HepG2 (cell line): ENCODE data around the gene PIBF1. TPM values are rescaled to one million over a fixed set of nuclear protein-coding genes. Genes with fewer than 3 reads are reported as not detected.

Experiments
- ATAC-seq: fragments of 200-7000 bp; cut with Tn5 transposase; 3 replicates; pipeline ENCODE4 v1.9.1; 2020; ENCODE audit warnings: mild to moderate bottlenecking, moderate library complexity
- BruUV-seq: library from RNA; stranded (reverse); fragments of 400-500 nt; replicated peaks from 2 replicates; lab custom pipeline; 2021; lab: Mats Ljungman, UMichigan
- CTCF ChIA-PET: fragments of 300-600 bp; formaldehyde crosslinking; extraction: SDS; loops from one replicate; lab custom pipeline; 2021; ENCODE audit warnings: low total read pairs, inconsistent platforms, low intra/inter-chr PET ratio; lab: Yijun Ruan, JAX
- POLR2A ChIA-PET: fragments of 350-600 bp; sonication (Branson Sonifier 250); formaldehyde crosslinking; loops from one replicate; lab custom pipeline; 2020; ENCODE audit warnings: antibody characterized with exemption, inconsistent platforms; lab: Yijun Ruan, JAX
- DNase-seq: peaks from one replicate; pipeline ENCODE4 v3.0.0-alpha.2; 2015; ENCODE audit warnings: low spot score
- FAIRE-seq: peaks from 3 replicates; lab custom pipeline; 2011; peaks lifted over from hg19 to GRCh38; lab: Jason Lieb, UNC
- H2AFZ ChIP-seq: one replicate; pipeline ENCODE4 v1.6.1; 2011; ENCODE audit warnings: low read length, inconsistent platforms
- H3K27ac ChIP-seq: fragments of 300-600 bp; 3 replicates; pipeline ENCODE4 v1.8.0; 2011; ENCODE audit warnings: mixed run types, mild to moderate bottlenecking, mixed read lengths, low read length, inconsistent platforms; ENCODE audit not compliant: insufficient read depth; ENCODE audit errors: extremely low read length
- H3K27me3 ChIP-seq, 2 experiments: fragments of 200-600 bp in 1 of 2; 2 replicates in 1 of 2; 3 replicates in 1 of 2; pipeline versions ENCODE4 v1.6.0 to v1.8.0; 2011; ENCODE audit warnings: low read length in 2 of 2, mild to moderate bottlenecking in 2 of 2, moderate library complexity in 2 of 2, inconsistent platforms in 1 of 2; ENCODE audit not compliant: insufficient read depth in 2 of 2, control insufficient read depth in 1 of 2
- H3K36me3 ChIP-seq, 2 experiments: fragments of 200-600 bp in 1 of 2; replicated peaks in 1 of 2; 2 replicates in 1 of 2; 3 replicates in 1 of 2; pipeline versions ENCODE4 v1.5.1 to v1.8.0; 2011; ENCODE audit warnings: low read length in 2 of 2, inconsistent platforms in 1 of 2; ENCODE audit not compliant: insufficient read depth in 2 of 2, control insufficient read depth in 1 of 2
- H3K4me1 ChIP-seq: 2 replicates; pipeline ENCODE4 v1.5.1; 2012; ENCODE audit warnings: low read length, inconsistent platforms; ENCODE audit not compliant: insufficient read depth
- H3K4me2 ChIP-seq: 2 replicates; pipeline ENCODE4 v1.6.0; 2011; ENCODE audit warnings: low read depth, low read length, inconsistent platforms
- H3K4me3 ChIP-seq, 3 experiments: fragments of 200-600 bp in 1 of 3; sonication (generic), shearing (Covaris generic) in 1 of 3; replicated peaks in 1 of 3; 2 replicates each; pipeline ENCODE4 v1.5.1; 2011 to 2016; ENCODE audit warnings: low read length in 3 of 3, inconsistent platforms in 2 of 3, low read depth in 2 of 3, mild to moderate bottlenecking in 2 of 3, control low read depth in 1 of 3, mixed read lengths in 1 of 3; ENCODE audit not compliant: insufficient read depth in 1 of 3
- H3K79me2 ChIP-seq: one replicate; pipeline ENCODE4 v1.6.1; 2011; ENCODE audit warnings: low read length, inconsistent platforms; ENCODE audit not compliant: insufficient read depth
- H3K9ac ChIP-seq: 2 replicates; pipeline ENCODE4 v1.6.0; 2011; ENCODE audit warnings: mild to moderate bottlenecking, low read depth, low read length, inconsistent platforms; ENCODE audit not compliant: insufficient read depth
- H3K9me3 ChIP-seq: 2 replicates; pipeline ENCODE4 v1.5.1; 2012; ENCODE audit warnings: mild to moderate bottlenecking, low read length
- H4K20me1 ChIP-seq: 2 replicates; pipeline ENCODE4 v1.6.0; 2011; ENCODE audit warnings: inconsistent platforms, mild to moderate bottlenecking, low read length, moderate library complexity; ENCODE audit not compliant: insufficient read depth
- DR1 ChIP-seq: sonication (generic); formaldehyde crosslinking; IDR thresholded peaks from 2 replicates; pipeline ENCODE4 v1.8.0; 2021; ENCODE audit warnings: mild to moderate bottlenecking, missing genetic modification reagents, inconsistent platforms
- JUN ChIP-seq: sonication (generic); formaldehyde crosslinking; IDR thresholded peaks from 2 replicates; pipeline ENCODE4 v1.4.0; 2020; ENCODE audit warnings: mild to moderate bottlenecking, missing genetic modification reagents
- KMT2A ChIP-seq: sonication (generic); formaldehyde crosslinking; IDR thresholded peaks from 2 replicates; pipeline ENCODE4 v1.4.0; 2020; ENCODE audit warnings: missing genetic modification reagents
- MAX ChIP-seq: IDR thresholded peaks from 2 replicates; pipeline ENCODE4 v1.6.1; 2012; ENCODE audit warnings: inconsistent platforms
- NFIB ChIP-seq: sonication (generic); formaldehyde crosslinking; IDR thresholded peaks from 2 replicates; pipeline ENCODE4 v1.9.0; 2021; ENCODE audit warnings: missing genetic modification reagents, mild to moderate bottlenecking, borderline replicate concordance
- NR2F1 ChIP-seq, 2 experiments: fragments of 450-650 bp in 1 of 2; formaldehyde crosslinking in 1 of 2; IDR thresholded peaks; 2 replicates each; pipeline versions ENCODE4 v1.5.0 to v1.6.1; 2016 to 2020; ENCODE audit warnings: mild to moderate bottlenecking in 1 of 2, missing compliant biosample characterization in 1 of 2, missing genetic modification reagents in 1 of 2, moderate library complexity in 1 of 2
- RAD21 ChIP-seq: fragments of 450-650 bp; formaldehyde crosslinking; IDR thresholded peaks from 2 replicates; pipeline ENCODE4 v1.5.0; 2020; ENCODE audit warnings: mild to moderate bottlenecking
- RBM39 ChIP-seq: fragments of 200-400 bp; formaldehyde crosslinking; IDR thresholded peaks from one replicate; pipeline ENCODE4 v1.6.1; 2018; ENCODE audit warnings: antibody characterized with exemption, mild to moderate bottlenecking, low read depth, low read length; ENCODE audit not compliant: poor library complexity, severe bottlenecking
- SAFB2 ChIP-seq: sonication (generic); formaldehyde crosslinking; IDR thresholded peaks from 2 replicates; pipeline ENCODE4 v1.5.1; 2020; ENCODE audit warnings: missing genetic modification reagents, low read depth, mild to moderate bottlenecking, borderline replicate concordance
- SRSF4 ChIP-seq: fragments of 200-400 bp; formaldehyde crosslinking; IDR thresholded peaks from one replicate; pipeline ENCODE4 v1.6.1; 2018; ENCODE audit warnings: mild to moderate bottlenecking, low read depth, low read length, moderate library complexity; ENCODE audit not compliant: poor library complexity, severe bottlenecking
- TBP ChIP-seq: sonication (generic); formaldehyde crosslinking; IDR thresholded peaks from 2 replicates; pipeline ENCODE4 v1.5.0; 2020; ENCODE audit warnings: missing genetic modification reagents
- WIZ ChIP-seq: sonication (generic); formaldehyde crosslinking; IDR thresholded peaks from 2 replicates; pipeline ENCODE4 v1.5.1; 2020; ENCODE audit warnings: mild to moderate bottlenecking, missing genetic modification reagents
- ZBTB44 ChIP-seq: sonication (generic); formaldehyde crosslinking; IDR thresholded peaks from 2 replicates; pipeline ENCODE4 v1.4.0; 2020; ENCODE audit warnings: missing genetic modification reagents
- ZNF101 ChIP-seq: sonication (generic); formaldehyde crosslinking; IDR thresholded peaks from 2 replicates; pipeline ENCODE4 v1.4.0; 2020; ENCODE audit warnings: mild to moderate bottlenecking, low read depth, missing genetic modification reagents, borderline replicate concordance
- ZNF235 ChIP-seq: sonication (generic); formaldehyde crosslinking; IDR thresholded peaks from 2 replicates; pipeline ENCODE4 v1.8.1; 2023; ENCODE audit warnings: mild to moderate bottlenecking, missing genetic modification reagents, borderline replicate concordance
- ZNF253 ChIP-seq: sonication (generic); formaldehyde crosslinking; IDR thresholded peaks from 2 replicates; pipeline ENCODE4 v1.8.0; 2022; ENCODE audit warnings: mild to moderate bottlenecking, missing genetic modification reagents, borderline replicate concordance
- ZNF367 ChIP-seq: sonication (generic); formaldehyde crosslinking; IDR thresholded peaks from 2 replicates; pipeline ENCODE4 v1.4.0; 2020; ENCODE audit warnings: missing genetic modification reagents, borderline replicate concordance
- ZNF589 ChIP-seq: sonication (generic); formaldehyde crosslinking; conservative IDR thresholded peaks from 2 replicates; pipeline ENCODE4 v1.8.0; 2022; ENCODE audit warnings: mild to moderate bottlenecking, moderate library complexity, missing genetic modification reagents
- WGBS: methylation state at CpG from one replicate; pipeline ENCODE4 v1.1.6; 2017; ENCODE audit warnings: low lambda C conversion rate; 5-methylcytosine and 5-hydroxymethylcytosine counted together
- in situ Hi-C: cut with HindIII; loops from 2 replicates; pipeline ENCODE4 v1.10.0; 2017; ENCODE audit warnings: low pct_unique_long_range_greater_than_20kb; ENCODE audit not compliant: extremely low pct_ligation_motif_present
- intact Hi-C: fragments of 100-400 bp; cut with micrococcal nuclease; formaldehyde crosslinking; loops from one replicate; pipeline ENCODE4 v1.10.0; 2022; ENCODE audit not compliant: unreplicated experiment
- polyA plus RNA-seq, 8 experiments: library from polyadenylated mRNA; depleted of rRNA in 3 of 8; stranded (reverse) in 7 of 8; unstranded in 1 of 8; fragments of >200 nt; fragmentation: Illumina TruSeq in 4 of 8; extraction: Trizol in 4 of 8; gene quantifications; 2 replicates each; pipeline versions ENCODE4 v1.2.1 to v1.2.3, GENCODE V29; 2011 to 2016; ENCODE audit warnings: low read depth in 4 of 8, missing spikeins in 1 of 8, mixed read lengths in 1 of 8; ENCODE audit not compliant: insufficient read depth in 1 of 8
- total RNA-seq, 5 experiments: library from RNA; depleted of rRNA; stranded (reverse); fragments of >200 nt; fragmentation: Illumina TruSeq; extraction: Trizol; gene quantifications; 2 replicates each; pipeline ENCODE4 v1.2.3, GENCODE V29; 2016; ENCODE audit warnings: low read depth in 1 of 5

The PIBF1 gene
- total and polyA plus RNA-seq, 2 of the 13 experiments (the other 11 are each of a cell fraction or from before 2014, with no cell fraction given) = 4.2 to 15.8 TPM

- ChIA-PET POLR2A (no interaction called here), CTCF (no interaction called here)
- no peak for DNase-seq
- BruUV-seq = no TSS peak
- H3K4me3 ChIP-seq = no peak overlapping the region
- ATAC-seq = no peak
- no peaks in the 10 kb centered on the region for H3K9me3 ChIP-seq
- no peak overlapping the region for H3K27ac ChIP-seq
- in situ Hi-C loops (no loop called here), intact Hi-C loops (no loop called here)
- H3K9ac ChIP-seq = no peak overlapping the region
- no peak overlapping the region for H2AFZ ChIP-seq
- H3K4me1 ChIP-seq = no peaks in the 10 kb centered on the region
- no peaks in the 10 kb centered on the region for H4K20me1 ChIP-seq
- no peak overlapping the region for H3K4me2 ChIP-seq
- 89% methylated on average over 2 of the region's 2 CpGs for WGBS
- no peaks in the 10 kb centered on the region for H3K27me3 ChIP-seq
- no peak for TF ChIP-seq ZNF589 (CRISPR knock-in tag)
- TF ChIP-seq MAX = no peak
- TF ChIP-seq ZNF235 (CRISPR knock-in tag) = no peak
- TF ChIP-seq DR1 (CRISPR knock-in tag) = no peak
- no peak for TF ChIP-seq ZNF101
- no peak for TF ChIP-seq SRSF4
- no peak for TF ChIP-seq NFIB
- no peak for TF ChIP-seq SAFB2 (CRISPR knock-in tag)
- TF ChIP-seq ZBTB44 (CRISPR knock-in tag) = no peak
- TF ChIP-seq TBP (CRISPR knock-in tag) = no peak
- TF ChIP-seq ZNF367 (CRISPR knock-in tag) = no peak
- TF ChIP-seq RBM39 = no peak
- no peak for TF ChIP-seq JUN
- no peak for TF ChIP-seq WIZ
- no peak for TF ChIP-seq RAD21 (CRISPR knock-in tag)
- TF ChIP-seq NR2F1 (CRISPR knock-in tag; IDR thresholded peaks at IDR 0.05) = no peak
- TF ChIP-seq ZNF253 = no peak
- TF ChIP-seq KMT2A = no peak
- H3K36me3 ChIP-seq = no peaks in the 10 kb centered on the region
- no peaks in the 10 kb centered on the region for H3K79me2 ChIP-seq
- FAIRE-seq = no peak
Measured at GRCh38 chr13:72920097-72920496, 138.2 kb downstream of the PIBF1 start.
